HPDE6-E6E7 (cell line): Measurements from ENCODE around the gene DPYSL3.

ENCODE experiments used
- DNase-seq: peaks from one replicate; pipeline ENCODE4 v3.0.0; 2011; ENCODE audit warnings: missing footprints; ENCODE audit errors: extremely low spot score

Gene DPYSL3

DNA sequence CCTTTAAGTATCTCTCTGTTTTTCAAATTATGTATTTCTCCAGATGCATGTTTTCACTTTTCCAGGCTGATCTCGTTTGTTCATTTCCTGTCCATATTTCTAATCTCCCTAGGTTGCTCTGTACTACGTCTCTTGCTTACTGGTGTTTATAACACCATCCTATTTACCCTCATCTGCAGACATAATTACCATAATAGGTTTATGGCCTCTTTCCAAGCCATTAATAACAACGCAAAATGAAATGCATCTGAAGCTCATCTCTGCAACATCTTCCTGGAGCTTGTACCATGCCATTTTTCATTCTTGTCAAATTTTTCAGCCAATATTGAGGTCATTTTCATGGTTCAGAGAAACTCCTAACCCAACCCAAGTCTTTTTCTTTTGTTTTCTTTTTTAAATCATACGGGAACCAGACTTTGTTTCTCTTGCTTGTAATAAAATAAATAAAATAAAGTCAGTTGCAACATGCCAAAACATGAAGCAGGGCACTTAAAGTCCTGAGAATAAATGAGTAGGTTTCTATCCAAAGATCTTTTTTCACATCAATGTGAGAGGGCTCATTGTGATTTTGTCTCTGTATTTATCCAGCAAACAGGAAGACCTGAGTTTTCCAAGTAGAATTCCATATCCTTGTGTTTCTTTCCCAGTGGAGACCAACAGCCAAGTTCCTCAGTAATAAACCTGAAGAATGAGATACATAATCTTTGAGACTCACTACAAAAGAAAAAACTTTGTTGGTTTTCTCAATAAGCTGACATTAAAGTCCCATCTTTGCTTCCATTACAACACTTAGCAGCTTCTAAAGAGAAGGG lies 37.0 kb downstream of the DPYSL3 start:
- no peak for DNase-seq

DNA sequence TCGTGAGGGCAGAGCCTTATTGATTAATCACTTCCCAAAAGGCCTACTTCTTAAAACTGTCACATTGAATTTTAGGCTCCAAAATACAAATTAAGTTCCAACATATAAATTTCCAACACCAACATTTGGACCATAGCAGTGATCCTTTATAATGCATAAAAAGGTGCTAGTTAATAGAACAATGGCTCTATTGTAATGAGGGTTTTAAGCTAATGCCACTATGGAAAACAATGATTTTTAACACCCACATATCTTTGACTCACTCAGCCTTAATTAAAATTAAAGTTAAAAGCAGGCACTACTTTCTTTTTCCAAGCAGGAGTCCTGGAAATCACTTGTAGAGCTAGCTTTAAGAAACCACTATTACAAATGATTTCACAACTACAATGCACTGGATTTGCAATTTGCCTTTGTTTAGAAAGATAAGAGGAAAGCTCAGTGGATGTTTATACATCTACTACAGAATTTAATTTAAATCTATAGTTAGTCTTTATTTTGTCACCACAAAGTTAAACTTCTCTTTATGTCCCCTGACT lies 41.8 kb downstream of the DPYSL3 start:
- DNase-seq, result no peak

DNA sequence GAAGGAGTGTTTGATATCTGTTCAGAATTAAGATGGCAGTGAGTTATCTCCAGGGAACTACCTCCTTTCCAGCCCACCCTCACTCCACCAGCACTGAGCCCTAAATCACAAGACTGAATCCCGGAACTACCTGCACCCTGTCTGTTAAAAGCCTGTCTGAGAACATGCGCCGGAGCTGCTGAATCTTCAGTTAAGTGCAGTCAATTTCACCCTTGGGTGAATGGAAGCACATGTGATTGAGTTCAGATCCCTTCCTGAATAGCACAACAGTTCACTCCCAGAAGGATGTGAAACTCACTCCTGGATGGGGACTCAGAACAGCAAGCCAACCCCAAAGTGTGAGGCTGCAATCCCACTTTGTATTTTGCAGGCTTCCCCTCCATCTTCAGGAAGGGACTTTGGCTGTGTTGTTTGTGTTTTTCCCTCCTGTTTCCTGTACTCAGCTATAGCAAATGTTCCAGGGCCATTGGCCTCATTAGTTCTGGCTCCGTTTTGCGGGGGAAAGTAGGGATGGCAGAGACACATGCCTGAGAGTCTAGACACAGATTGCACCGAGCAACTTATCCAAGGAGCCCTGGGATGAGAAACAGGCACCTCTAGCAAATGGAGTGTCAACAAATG lies 43.4 kb downstream of the DPYSL3 start:
- no peak for DNase-seq

DNA sequence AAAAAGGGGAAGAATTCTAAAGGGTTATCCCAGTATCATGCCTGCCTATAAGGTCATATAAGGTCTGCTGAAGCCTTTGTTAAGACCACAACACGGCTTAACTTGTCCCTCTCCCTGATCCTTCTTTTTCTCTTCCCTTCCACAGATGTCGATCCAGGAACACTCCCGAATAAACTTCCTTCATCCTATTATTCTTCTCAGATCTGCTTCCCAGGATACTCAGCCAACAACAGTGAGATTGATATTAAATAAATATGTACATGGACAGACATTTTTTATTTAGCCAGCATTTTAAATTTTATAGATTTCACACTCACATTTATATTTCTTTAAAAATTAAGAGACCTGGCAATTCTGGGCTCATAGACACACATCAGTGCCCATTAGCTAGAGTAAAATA lies 44.1 kb downstream of the DPYSL3 start:
- DNase-seq, result no peak

DNA sequence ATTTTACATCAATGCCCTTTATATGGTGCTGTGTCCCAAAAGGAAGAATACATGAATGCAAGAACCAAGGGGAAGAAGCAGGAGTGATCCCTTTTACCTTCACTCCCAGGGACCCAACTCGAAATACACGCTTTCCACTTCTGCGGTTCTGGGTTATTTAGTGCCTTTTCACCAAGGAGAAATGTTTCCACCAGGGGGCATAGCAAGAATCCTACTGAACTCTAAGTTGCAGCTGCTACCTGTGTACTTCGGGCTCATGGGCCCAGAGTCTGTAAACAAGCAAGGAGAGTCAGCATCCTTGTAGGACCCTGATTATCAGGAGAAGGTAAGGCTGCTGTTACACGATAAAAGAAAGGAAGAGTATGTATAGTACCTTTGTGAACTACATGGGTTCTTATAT lies 45.7 kb downstream of the DPYSL3 start:
- DNase-seq, result no peak

DNA sequence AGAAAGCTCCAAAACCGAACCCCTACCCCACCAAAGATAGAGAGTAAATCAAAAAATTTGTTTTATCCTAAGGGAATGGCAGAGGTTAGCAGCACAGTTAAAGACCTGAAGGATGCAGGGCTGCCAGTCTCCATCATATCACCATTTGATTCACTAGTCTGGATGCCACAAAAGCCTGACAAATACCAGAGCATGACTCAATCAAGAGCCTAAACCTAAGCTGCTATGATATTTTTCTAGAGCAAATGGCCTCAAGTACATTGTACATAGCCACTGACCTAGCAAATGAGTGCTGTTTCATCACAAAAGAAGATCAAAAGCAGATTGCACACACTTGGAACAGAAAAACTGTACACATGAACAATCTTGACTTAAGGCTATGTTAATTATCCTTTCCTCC lies 48.0 kb downstream of the DPYSL3 start:
- no peak for DNase-seq

DNA sequence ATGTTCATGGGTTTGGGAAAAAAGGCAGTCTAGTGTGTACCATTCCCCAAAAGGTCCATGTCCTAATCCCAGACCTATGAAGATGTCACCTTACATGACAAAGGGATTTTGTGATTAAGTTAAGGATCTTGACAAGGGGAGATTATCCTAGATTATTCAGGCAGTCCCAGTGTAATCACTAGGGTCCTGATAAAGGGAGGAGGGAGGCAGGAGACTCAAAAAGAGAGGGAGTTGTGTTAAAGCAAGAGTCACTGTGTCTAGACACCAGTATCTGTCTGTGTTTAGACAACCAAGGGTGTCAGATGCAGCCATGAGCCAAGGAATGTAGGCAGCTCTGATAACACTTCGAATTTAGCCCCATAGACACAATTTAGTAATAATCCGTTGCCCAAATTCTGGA lies 49.5 kb downstream of the DPYSL3 start:
- no peak for DNase-seq

DNA sequence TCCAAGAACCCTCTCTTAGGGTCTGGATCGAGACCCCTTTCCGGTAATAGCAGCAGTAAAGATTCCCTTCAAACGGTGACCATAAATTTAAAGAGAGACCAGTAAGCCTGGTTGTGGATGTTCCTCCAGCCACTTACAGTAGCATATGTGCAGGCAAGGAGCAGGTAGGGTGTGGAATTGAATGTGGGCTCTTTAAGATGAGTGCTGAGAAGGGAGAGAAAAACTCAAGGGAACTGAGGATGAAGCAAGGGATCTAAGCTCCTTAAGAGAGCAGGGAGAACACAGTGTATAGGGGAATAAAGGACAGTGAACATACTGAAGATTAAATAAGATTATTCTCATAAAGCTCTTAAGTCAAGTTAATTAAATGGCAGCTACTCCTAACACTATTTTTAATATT lies 51.3 kb downstream of the DPYSL3 start:
- DNase-seq, result no peak

DNA sequence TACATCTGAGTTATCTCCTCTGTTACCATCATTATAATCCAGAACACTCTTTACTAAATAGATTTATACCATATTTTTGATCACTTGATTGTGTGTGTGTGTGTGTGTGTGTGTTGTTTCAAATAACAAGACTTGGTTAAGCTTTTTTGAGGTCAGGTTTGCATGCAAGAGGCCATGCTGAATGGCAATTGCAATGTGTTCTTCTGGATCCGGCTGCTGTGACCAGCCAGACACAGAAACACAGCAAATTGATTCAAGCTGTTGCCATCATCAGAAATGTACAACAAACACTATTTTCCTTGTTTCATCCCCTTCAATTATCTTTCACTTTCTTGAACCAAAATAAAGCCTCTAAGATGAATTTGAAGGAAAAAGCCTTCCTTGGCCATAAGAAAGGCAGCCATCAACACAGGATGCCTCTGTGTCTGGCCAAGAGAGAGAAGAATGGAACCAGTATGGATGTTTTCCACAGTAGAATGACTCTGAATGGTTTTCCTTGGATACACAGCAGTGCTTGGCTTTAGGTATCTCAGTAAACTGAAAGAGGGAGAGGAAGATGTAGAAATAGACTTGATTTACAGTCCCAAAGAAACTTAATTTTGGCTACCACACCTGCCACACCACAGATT lies 53.9 kb downstream of the DPYSL3 start:
- no peak for DNase-seq

DNA sequence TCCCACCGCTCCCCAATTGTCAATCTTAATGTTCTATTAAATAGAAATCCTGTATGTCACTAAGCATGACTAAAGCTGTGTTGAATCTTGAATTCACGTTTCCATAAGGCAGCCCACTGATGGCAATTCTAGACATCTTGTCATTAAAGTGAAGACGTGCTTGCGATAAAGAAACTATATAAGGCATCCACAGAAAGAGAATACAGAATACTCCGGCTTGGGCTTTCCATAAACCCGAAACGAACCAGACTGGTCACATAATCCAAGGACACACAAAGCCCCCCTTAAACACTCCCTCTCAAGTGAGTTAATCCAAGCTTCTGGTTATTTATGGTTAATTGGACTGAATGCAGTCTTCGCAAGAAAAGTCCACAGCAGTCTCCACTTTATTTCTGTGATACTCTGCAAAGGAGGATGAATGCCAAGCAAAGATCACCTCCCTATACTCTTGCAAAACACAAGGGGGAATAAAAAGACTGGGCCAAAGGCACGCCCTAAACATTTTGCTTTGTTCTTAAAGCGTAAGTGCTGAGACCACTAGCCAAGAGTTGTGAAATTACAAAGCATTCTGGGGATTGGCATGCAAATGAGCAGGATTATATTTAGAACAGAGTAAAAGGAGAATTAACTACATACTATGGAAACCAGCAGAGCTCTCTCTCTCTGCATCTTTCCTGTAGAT lies 54.7 kb downstream of the DPYSL3 start:
- DNase-seq, result no peak

DNA sequence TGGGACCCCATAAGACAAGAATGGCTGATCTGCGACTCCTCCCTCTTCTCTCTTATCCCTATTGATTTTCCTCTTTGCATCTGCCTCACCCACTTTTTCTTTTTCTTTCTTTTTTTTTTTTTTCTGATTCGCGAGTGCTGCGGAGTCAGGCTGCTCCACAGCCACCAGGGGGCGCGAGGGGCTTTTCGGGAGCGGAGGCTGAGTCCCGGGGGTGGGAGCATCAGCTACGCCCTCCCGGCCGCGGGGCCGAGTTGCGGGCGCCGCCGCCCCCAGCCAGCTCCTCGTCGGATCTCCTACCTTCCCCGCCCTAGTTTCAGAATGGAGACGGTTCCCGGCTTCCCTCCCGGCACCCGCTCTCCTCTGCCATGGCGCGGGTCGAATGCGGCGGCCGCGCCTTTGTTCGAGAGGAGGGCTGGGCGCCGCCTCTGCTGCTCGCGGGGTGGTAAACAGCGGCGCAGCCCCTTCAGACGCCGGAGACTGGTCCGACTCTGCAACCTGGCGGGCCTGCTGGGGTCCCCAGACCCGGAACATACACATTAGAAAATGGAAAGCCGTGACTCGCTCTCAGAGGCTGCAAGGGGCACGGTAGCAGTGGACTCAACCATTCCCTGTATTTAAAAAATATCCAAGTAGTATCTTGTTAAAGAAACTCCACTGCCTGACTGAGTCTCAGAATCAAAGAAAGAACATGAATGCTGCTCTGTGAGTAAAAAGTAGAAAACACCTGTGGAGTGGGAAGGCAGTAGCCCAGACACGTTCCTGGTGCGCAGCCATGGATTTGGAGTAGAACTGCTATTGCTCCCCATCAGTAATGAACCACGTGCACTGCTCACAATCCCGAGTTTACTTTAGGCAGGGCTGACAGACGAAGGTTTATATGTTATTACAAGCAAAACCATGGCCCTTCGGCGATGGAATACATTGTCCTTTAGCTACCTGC lies 55.7 kb downstream of the DPYSL3 start:
- DNase-seq, result peak; percentile 72

DNA sequence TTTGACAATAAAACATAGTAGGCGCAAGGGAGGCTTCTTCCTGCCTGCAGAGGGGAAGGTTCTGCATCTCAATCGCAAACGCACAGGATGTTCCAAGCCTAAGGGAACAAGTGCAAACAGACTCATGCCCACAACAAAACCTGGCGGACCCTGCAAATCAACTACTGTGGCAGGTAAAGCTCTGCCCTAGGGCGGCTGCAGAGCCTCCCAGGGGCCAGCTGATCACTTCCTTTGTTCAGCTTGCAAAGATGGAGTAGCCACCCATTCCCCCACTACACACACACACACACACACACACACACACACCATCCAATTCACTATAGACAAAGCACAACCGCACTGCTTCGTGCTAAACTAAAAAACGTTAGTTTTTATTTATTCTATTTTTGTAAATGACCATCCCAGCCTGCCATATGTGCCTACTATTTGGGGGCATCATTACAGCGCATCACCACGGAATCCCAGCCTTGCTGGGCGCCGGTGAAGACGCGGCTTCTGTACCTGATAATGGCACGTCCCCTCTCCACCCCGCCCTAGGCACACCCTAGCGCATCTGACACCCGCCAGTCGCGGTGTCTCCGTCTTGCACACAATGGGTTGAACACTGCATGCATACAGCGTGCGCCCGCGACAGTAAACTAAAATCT lies 57.6 kb downstream of the DPYSL3 start:
- no peak for DNase-seq

DNA sequence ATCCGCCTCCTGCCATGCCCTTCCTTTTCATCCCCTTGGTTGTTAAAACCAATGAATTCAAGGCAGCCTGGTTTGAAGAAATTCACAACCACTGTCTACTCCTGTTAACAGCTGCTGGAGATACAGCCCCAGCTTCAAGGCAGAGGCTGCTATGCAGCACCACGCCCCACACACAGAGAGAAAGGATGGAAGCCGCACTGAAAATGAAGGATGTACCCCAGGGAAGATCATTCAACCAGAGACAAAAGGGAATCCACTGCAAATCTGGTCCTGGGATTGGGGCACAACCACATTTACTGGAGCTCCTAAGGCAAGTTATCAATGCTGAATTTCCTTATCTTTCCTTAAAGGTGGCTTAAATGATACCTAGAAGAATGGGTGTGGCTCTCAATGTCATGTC lies 58.7 kb downstream of the DPYSL3 start:
- no peak for DNase-seq

DNA sequence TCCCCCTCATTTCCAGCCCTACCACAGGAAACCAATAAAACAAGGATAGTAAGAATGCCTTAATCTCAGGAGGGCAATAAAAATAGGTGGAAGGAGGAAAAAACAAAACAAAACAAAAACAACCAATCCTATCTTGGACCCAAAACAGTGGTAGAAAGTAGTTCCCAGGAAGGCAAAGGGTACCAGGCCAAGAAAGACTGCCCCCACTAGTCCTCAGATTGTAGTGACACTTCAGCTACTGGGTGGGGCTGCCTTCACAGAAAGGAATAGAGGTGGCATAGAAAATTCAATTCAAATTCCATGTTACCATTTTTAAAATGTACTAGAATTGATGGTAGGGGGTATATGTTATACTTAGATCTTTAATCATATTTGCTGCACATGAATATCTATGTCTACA lies 59.3 kb downstream of the DPYSL3 start:
- DNase-seq, result no peak

DNA sequence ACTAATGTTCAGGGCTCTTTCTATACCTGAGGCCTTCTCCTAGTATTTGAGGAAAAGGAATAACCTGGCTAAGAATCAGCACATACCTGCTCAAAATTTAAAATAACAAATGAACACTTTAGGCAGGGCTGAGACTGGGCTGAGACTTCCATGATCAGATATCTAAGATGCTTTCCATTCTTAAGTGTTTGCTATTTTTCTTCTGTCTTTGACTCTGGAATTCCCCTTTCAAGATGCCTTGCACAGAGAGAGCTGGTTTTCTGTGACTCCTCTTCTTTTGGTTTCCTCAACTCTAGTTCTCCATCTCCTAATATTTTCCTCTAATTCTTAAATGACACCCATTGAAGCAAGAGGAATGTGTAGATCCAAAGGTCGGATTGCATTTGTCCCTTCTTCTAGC lies 61.1 kb downstream of the DPYSL3 start:
- no peak for DNase-seq

DNA sequence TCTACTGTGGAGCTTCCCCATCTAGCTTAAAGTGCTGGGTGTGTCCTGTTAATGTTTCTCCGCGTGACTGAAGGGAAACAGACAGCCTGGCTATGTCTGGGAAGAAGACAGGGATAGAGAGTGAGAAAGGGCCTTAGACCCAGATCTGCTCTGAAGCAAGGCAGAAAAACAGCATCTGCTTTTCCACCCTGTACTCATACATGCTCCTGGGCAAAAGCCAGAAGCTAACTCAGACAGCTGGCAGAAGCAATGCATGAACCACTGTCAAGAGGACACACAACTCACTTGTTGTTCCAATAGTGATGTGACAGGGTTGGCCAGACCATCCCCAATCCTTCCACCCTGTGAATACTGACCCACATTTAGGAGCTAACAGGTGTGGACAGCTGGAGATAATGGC lies 63.3 kb downstream of the DPYSL3 start:
- DNase-seq, result no peak

DNA sequence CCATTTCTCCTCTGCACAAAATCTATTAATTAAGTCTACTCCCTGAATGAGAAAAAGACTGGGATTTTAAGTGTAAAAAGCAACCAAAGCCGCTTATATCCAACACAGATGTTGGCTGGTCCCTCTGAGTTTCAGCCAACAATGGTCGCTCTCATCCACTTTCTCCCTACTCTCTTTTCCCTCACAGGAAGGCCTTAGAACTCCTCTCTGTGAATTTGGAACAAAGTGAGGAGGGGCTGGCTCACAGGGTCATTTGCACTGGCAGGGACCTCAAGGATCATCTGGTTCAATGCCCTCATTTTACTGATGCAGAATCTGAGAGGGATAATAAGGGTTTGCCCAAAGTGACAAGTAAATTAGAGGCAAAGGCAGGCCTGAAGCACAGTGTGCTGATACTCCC lies 64.0 kb downstream of the DPYSL3 start:
- no peak for DNase-seq

DNA sequence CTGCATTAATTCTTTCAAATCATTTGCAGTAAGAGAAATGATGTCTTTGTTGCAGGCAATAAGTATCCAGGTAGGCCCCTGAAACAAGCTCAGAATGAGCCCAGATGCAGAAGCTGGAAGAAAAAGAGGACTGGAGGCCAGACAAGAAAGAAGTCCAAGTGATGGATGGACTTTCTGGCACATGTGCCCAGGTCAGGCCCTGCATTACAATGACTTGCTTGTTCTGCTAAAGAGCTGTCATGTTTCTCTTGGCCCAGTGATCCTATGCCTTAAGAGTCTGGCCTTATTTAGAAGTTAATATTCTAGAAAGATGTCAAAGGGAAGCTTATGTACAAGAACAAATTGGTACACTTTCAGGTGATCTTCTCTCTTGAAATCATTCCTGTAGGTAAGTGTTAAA lies 64.8 kb downstream of the DPYSL3 start:
- DNase-seq, result no peak

DNA sequence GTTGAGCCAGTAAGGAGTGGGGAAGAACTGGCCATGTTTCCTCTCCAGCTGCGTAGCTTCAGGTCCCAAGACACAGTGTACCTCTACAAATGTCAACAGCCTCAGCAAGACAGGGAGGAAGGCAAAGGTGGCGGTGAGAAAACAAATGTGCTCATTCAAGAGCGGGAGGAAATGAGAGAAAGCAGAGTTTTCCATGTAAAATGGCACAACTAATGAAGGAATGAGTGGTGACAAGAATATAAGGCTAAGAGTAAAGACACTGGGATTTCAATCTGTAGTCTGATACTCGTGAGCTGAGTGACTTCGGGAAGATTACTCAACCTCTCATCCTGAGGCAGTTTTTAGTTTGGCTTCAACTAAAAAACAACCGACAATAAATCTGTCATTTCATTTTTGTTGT lies 67.6 kb downstream of the DPYSL3 start:
- no peak for DNase-seq

DNA sequence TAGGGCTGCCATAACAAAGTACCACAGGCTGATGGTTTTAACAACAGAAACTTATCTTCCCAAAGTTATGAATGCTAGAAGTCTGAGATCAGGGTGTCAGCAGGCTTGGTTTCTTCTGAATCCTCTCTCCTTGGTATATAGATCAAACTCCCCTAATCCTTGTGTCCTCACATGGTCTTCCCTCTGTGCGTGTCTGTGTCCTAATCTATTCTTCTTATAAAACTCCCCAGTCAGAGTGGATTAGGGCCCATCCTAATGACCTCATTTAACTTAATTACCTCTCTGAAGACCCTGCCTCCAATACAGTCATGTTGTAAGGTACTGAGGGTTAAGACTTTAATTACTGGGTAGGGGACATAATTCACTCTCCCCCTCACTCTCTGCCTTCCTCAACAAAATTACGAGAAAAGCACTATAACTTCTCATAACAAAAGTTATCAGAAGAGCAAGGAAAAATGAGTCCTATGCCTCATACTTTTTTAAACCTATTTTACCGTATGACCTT lies 68.6 kb downstream of the DPYSL3 start:
- no peak for DNase-seq

DNA sequence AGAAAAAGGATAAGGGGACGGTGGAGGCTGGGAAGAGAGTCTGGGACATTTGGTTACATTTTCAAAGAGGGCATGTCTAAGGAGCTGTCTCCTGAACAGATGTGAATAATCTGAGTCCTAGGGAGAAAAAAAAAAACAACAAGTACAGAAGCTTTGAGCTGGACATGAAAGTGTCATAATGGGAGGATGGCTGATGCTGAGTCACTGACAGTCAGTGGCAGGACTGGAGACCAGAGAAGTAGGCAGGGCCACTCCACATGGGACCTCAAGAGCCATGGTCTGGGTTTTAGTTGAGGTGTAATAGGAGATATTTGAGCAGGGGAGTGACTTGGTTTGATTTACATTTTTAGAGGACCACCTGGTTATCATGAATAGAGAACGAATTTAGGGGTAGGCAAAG lies 70.6 kb downstream of the DPYSL3 start:
- DNase-seq, result no peak
